A549 (cell line): ENCODE measurements around the gene STIMATE. TPM values are rescaled to one million over a fixed set of nuclear protein-coding genes. Genes with fewer than 3 reads are reported as not detected.
A peak's percentile ranks its signal among the peaks of the same experiment; 100 is the strongest.

ENCODE experiments used
- ATAC-seq, 2 experiments: fragments of 200-7000 bp in 1 of 2; fragments of >200 bp in 1 of 2; cut with Nextera tagmentation in 1 of 2; cut with Tn5 transposase in 1 of 2; 3 replicates each; pipeline versions ENCODE4 v1.8.0 to v1.9.1; 2018 to 2020; ENCODE audit warnings: mild to moderate bottlenecking in 1 of 2, moderate library complexity in 1 of 2
- CTCF ChIA-PET: fragments of 300-600 bp; sonication (Branson Sonifier 250); formaldehyde crosslinking; extraction: SDS; loops from one replicate; lab custom pipeline; 2021; ENCODE audit warnings: antibody characterized with exemption, inconsistent platforms; lab: Yijun Ruan, JAX
- POLR2A ChIA-PET: fragments of 350-600 bp; formaldehyde crosslinking; extraction: SDS; loops from one replicate; lab custom pipeline; 2021; ENCODE audit warnings: antibody characterized with exemption, inconsistent platforms; lab: Yijun Ruan, JAX
- DNase-seq, 2 experiments: peaks; one replicate each; pipeline versions ENCODE4 v3.0.0 to v3.0.0-alpha.2; 2011 to 2016; ENCODE audit warnings: low read depth in 1 of 2, low spot score in 1 of 2
- FAIRE-seq: peaks from 2 replicates; lab custom pipeline; 2011; peaks lifted over from hg19 to GRCh38; lab: Jason Lieb, UNC
- H3K27ac ChIP-seq, 2 experiments: fragments of >200 bp; sonication (Bioruptor Twin); formaldehyde crosslinking; 3 replicates each; pipeline ENCODE4 v1.5.1; 2016 to 2017
- H3K4me1 ChIP-seq: fragments of >200 bp; sonication (Bioruptor Twin); formaldehyde crosslinking; 3 replicates; pipeline ENCODE4 v1.6.1; 2016
- H3K4me2 ChIP-seq: fragments of >200 bp; sonication (Bioruptor Twin); formaldehyde crosslinking; 3 replicates; pipeline ENCODE4 v1.6.1; 2016
- H3K4me3 ChIP-seq: fragments of >200 bp; sonication (Bioruptor Twin); formaldehyde crosslinking; 3 replicates; pipeline ENCODE4 v1.5.1; 2016
- H3K9me3 ChIP-seq: fragments of >200 bp; sonication (Bioruptor Twin); formaldehyde crosslinking; 3 replicates; pipeline ENCODE4 v1.6.1; 2016
- BHLHE40 ChIP-seq: IDR thresholded peaks from 2 replicates; pipeline ENCODE4 v1.6.1; 2012; ENCODE audit warnings: low read depth, low read length, inconsistent platforms
- CBX2 ChIP-seq: fragments of 200-600 bp; sonication (generic); IDR thresholded peaks from 2 replicates; pipeline ENCODE4 v1.6.1; 2016; ENCODE audit warnings: low read depth, mild to moderate bottlenecking, borderline replicate concordance
- CBX8 ChIP-seq: fragments of 200-600 bp; sonication (generic); IDR thresholded peaks from 2 replicates; pipeline ENCODE4 v1.6.1; 2016
- CEBPB ChIP-seq, 2 experiments: fragments of >200 bp in 1 of 2; sonication (Bioruptor Twin) in 1 of 2; formaldehyde crosslinking in 1 of 2; IDR thresholded peaks; 2 replicates each; pipeline ENCODE4 v1.6.1; 2012 to 2016
- CHD2 ChIP-seq: fragments of 150-350 bp; IDR thresholded peaks from 2 replicates; pipeline ENCODE4 v1.6.1; 2014; ENCODE audit warnings: low read length; ENCODE audit not compliant: partially characterized antibody
- CHD4 ChIP-seq: fragments of 200-600 bp; sonication (generic); IDR thresholded peaks from 2 replicates; pipeline ENCODE4 v1.6.1; 2016; ENCODE audit warnings: antibody characterized with exemption, mild to moderate bottlenecking, borderline replicate concordance
- EHF ChIP-seq: fragments of 250-450 bp; sonication (Bioruptor Pico); IDR thresholded peaks from 2 replicates; pipeline ENCODE4 v1.5.0; 2020; ENCODE audit warnings: mild to moderate bottlenecking
- EHMT2 ChIP-seq: fragments of 200-600 bp; sonication (generic); IDR thresholded peaks from 2 replicates; pipeline ENCODE4 v1.6.1; 2016; ENCODE audit warnings: antibody characterized with exemption, low read depth, mild to moderate bottlenecking, moderate library complexity
- EP300 ChIP-seq, 2 experiments: fragments of >200 bp; sonication (Bioruptor Twin); formaldehyde crosslinking; IDR thresholded peaks; 2 replicates in 1 of 2; 3 replicates in 1 of 2; pipeline ENCODE4 v1.6.1; 2016 to 2017
- ESRRA ChIP-seq: fragments of 150-350 bp; IDR thresholded peaks from 2 replicates; pipeline ENCODE4 v1.6.1; 2014; ENCODE audit warnings: mild to moderate bottlenecking, low read length, borderline replicate concordance
- FOSL2 ChIP-seq, 2 experiments: fragments of 450-650 bp in 1 of 2; fragments of >200 bp in 1 of 2; sonication (Bioruptor Twin) in 1 of 2; formaldehyde crosslinking; IDR thresholded peaks; 2 replicates each; pipeline versions ENCODE4 v1.5.0 to v1.6.1; 2016 to 2020; ENCODE audit warnings: mild to moderate bottlenecking in 1 of 2, moderate library complexity in 1 of 2
- HEYL ChIP-seq: fragments of 250-450 bp; sonication (Bioruptor Pico); IDR thresholded peaks from 2 replicates; pipeline ENCODE4 v1.8.0; 2021; ENCODE audit warnings: mild to moderate bottlenecking, moderate library complexity
- HOXA7 ChIP-seq: fragments of 250-450 bp; sonication (Bioruptor Pico); IDR thresholded peaks from 2 replicates; pipeline ENCODE4 v1.5.0; 2020; ENCODE audit warnings: mild to moderate bottlenecking, moderate library complexity
- HOXB5 ChIP-seq: fragments of 250-450 bp; sonication (Bioruptor Pico); IDR thresholded peaks from 2 replicates; pipeline ENCODE4 v1.5.0; 2020; ENCODE audit warnings: mild to moderate bottlenecking, moderate library complexity
- MYC ChIP-seq: IDR thresholded peaks from 2 replicates; pipeline ENCODE4 v1.6.1; 2012; ENCODE audit warnings: mild to moderate bottlenecking, inconsistent platforms, low read length, improper control_type of control experiment, borderline replicate concordance
- NFE2L2 ChIP-seq: fragments of 150-350 bp; conservative IDR thresholded peaks from 2 replicates; pipeline ENCODE4 v1.6.1; 2014; ENCODE audit warnings: low read length
- NPAS2 ChIP-seq: fragments of 250-450 bp; sonication (Bioruptor Pico); IDR thresholded peaks from 2 replicates; pipeline ENCODE4 v1.8.0; 2022; ENCODE audit warnings: mild to moderate bottlenecking, moderate library complexity, borderline replicate concordance
- NR3C1 ChIP-seq: fragments of >200 bp; sonication (Bioruptor Twin); formaldehyde crosslinking; IDR thresholded peaks from 3 replicates; pipeline ENCODE4 v1.6.1; 2017
- PHF8 ChIP-seq: fragments of 200-600 bp; sonication (generic); IDR thresholded peaks from 2 replicates; pipeline ENCODE4 v1.6.1; 2016; ENCODE audit warnings: low read depth, mild to moderate bottlenecking, antibody characterized with exemption, moderate library complexity, borderline replicate concordance
- RARB ChIP-seq: fragments of 250-450 bp; sonication (Bioruptor Pico); IDR thresholded peaks from 2 replicates; pipeline ENCODE4 v1.8.0; 2021; ENCODE audit warnings: mild to moderate bottlenecking, moderate library complexity
- RNF2 ChIP-seq: fragments of 200-600 bp; sonication (generic); IDR thresholded peaks from 2 replicates; pipeline ENCODE4 v1.6.1; 2016; ENCODE audit warnings: low read depth, mild to moderate bottlenecking, antibody characterized with exemption, moderate library complexity, borderline replicate concordance
- SREBF2 ChIP-seq: fragments of 450-650 bp; IDR thresholded peaks from 2 replicates; pipeline ENCODE4 v1.6.1; 2014; ENCODE audit warnings: mild to moderate bottlenecking, moderate library complexity
- TP53 ChIP-seq: fragments of 250-450 bp; sonication (Bioruptor Pico); IDR thresholded peaks from 2 replicates; pipeline ENCODE4 v1.5.0; 2021; ENCODE audit warnings: mild to moderate bottlenecking, moderate library complexity
- ZSCAN20 ChIP-seq: fragments of 250-450 bp; sonication (Bioruptor Pico); IDR thresholded peaks from 2 replicates; pipeline ENCODE4 v1.8.0; 2022; ENCODE audit warnings: mild to moderate bottlenecking, moderate library complexity
- WGBS: methylation state at CpG from one replicate; pipeline ENCODE4 v1.1.6; 2017; ENCODE audit errors: missing lambda C conversion rate; 5-methylcytosine and 5-hydroxymethylcytosine counted together
- polyA plus RNA-seq, 4 experiments: library from polyadenylated mRNA; depleted of rRNA in 3 of 4; stranded (reverse); fragments of >200 nt; fragmentation: RNase III in 1 of 4; extraction: RNeasy Plus Mini Kit Qiagen cat#74134 plus additional on column Dnase treatment in 1 of 4; gene quantifications; 2 replicates in 3 of 4; 3 replicates in 1 of 4; pipeline ENCODE4 v1.2.3, GENCODE V29; 2011 to 2017
- TF ChIP-seq, protein P1 (sequence below): IDR thresholded peaks from 2 replicates; pipeline ENCODE4 v1.6.1; 2012; ENCODE audit warnings: low read depth, borderline replicate concordance
- TF ChIP-seq, protein P2 (sequence below): fragments of >200 bp; sonication (Bioruptor Twin); formaldehyde crosslinking; IDR thresholded peaks from 3 replicates; pipeline ENCODE4 v1.6.1; 2016
- TF ChIP-seq, protein P3 (sequence below): fragments of 450-650 bp; IDR thresholded peaks from 2 replicates; pipeline ENCODE4 v1.6.1; 2014; ENCODE audit warnings: antibody characterized with exemption
- TF ChIP-seq, protein P4 (sequence below): IDR thresholded peaks from 2 replicates; pipeline ENCODE4 v1.6.1; 2012

Gene STIMATE
- polyA plus RNA-seq, 2 of the 4 experiments (the other 2 are of a cell fraction), result 5.2 to 5.5 TPM

DNA sequence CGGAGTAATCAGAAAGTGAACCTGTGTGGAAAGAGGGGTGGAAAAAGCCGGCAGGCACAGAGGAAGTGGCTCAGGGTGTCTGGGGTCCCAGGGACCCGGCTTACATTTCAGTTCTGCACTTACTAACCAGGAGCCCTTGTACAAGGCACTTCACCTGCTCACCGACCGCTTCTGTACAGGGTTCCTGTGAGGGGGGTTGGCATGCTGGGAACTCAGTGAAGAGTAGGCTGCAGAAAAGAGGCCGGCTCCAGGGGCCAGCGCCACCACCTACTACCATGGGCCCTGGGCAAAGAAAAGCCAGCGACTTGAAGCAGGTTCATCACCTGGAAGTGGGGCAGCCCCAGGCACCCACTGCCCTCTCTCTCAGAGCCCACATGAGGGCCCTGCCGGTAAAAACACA, 6.2 kb downstream of the STIMATE start:
- ChIA-PET CTCF (no interaction called here), POLR2A (no interaction called here)
- TF ChIP-seq CEBPB (IDR thresholded peaks at IDR 0.05) (no peak), HEYL (CRISPR knock-in tag) (no peak), ZSCAN20 (CRISPR knock-in tag) (no peak), EHF (CRISPR knock-in tag) (no peak), SREBF2 (no peak), MYC (no peak), PHF8 (no peak), BHLHE40 (no peak), HOXB5 (CRISPR knock-in tag) (no peak), EP300 (IDR thresholded peaks at IDR 0.05) (no peak), CHD4 (no peak), RNF2 (no peak), RARB (no peak)
- TF ChIP-seq, protein P1, sequence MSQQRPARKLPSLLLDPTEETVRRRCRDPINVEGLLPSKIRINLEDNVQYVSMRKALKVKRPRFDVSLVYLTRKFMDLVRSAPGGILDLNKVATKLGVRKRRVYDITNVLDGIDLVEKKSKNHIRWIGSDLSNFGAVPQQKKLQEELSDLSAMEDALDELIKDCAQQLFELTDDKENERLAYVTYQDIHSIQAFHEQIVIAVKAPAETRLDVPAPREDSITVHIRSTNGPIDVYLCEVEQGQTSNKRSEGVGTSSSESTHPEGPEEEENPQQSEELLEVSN, result no peak
- TF ChIP-seq, protein P2, sequence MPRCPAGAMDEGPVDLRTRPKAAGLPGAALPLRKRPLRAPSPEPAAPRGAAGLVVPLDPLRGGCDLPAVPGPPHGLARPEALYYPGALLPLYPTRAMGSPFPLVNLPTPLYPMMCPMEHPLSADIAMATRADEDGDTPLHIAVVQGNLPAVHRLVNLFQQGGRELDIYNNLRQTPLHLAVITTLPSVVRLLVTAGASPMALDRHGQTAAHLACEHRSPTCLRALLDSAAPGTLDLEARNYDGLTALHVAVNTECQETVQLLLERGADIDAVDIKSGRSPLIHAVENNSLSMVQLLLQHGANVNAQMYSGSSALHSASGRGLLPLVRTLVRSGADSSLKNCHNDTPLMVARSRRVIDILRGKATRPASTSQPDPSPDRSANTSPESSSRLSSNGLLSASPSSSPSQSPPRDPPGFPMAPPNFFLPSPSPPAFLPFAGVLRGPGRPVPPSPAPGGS, result no peak
- no peak for ATAC-seq
- no peak for DNase-seq
- Histone ChIP-seq H3K4me1 (no peaks in the 10 kb centered on the region), H3K4me2 (no peak overlapping the region), H3K27ac (no peak overlapping the region), H3K4me3 (no peak overlapping the region), H3K9me3 (no peaks in the 10 kb centered on the region)
- no peak for FAIRE-seq
- 83% methylated on average over 9 of the region's 9 CpGs for WGBS

DNA sequence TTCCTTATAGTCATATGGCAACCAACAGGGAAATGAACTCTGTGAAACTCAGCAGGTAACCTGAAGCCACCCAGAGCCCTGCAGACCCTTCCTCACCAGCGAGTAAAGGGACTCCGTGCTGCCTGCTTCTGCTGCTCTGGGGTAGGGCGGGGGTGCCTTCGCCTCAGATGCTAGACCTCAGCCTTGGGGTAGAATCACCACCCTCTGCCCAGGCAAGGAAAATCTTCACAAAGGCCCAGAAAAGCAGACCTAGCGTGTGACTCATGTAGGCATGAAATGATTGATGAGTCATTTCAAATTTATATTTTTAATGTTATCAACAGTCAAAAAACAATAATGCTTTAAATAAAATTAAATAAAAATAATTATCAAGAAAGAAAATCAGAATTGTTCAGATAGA, 6.6 kb downstream of the STIMATE start:
- ChIA-PET POLR2A (no interaction called here), CTCF (no interaction called here)
- DNase-seq (no peak), FAIRE-seq (no peak), ATAC-seq (no peak)
- Histone ChIP-seq H3K27ac (no peak overlapping the region), H3K4me2 (no peak overlapping the region), H3K9me3 (no peaks in the 10 kb centered on the region), H3K4me1 (no peaks in the 10 kb centered on the region), H3K4me3 (no peak overlapping the region)
- WGBS, result 96% methylated on average over 5 of the region's 5 CpGs
- TF ChIP-seq FOSL2 (IDR thresholded peaks at IDR 0.05) (no peak), FOSL2 (CRISPR knock-in tag; IDR thresholded peaks at IDR 0.05) (0 out of 2 replicates have a peak, but pooled peaks have one; percentile 25), CBX2 (no peak), HOXB5 (CRISPR knock-in tag) (no peak)
- TF ChIP-seq, protein P3, sequence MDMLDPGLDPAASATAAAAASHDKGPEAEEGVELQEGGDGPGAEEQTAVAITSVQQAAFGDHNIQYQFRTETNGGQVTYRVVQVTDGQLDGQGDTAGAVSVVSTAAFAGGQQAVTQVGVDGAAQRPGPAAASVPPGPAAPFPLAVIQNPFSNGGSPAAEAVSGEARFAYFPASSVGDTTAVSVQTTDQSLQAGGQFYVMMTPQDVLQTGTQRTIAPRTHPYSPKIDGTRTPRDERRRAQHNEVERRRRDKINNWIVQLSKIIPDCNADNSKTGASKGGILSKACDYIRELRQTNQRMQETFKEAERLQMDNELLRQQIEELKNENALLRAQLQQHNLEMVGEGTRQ, result no peak

DNA sequence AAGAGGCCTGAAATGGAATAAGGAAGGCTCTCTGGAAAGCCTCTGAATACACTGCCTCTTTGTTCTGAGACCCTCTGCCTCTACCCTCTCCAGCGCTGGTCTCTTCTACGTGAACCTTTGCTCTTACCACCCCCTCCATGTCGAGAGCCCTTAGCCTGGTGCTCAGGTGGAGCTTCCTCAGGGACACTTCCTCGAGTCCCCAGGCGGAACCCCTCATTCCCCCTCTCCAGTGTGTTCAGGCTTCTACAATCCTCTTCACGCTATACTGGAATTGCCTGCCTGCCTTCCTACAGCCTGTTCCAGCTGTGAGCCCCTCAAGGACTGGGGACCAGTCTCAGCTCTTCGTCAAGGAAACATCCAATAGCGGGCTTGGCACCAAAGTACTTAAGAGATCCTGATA, 7.4 kb downstream of the STIMATE start:
- WGBS, result 91% methylated on average over 8 of the region's 8 CpGs
- TF ChIP-seq HOXA7 (CRISPR knock-in tag) (no peak), PHF8 (no peak), NFE2L2 (no peak), CHD2 (no peak), CBX8 (no peak), TP53 (CRISPR knock-in tag) (no peak), HEYL (CRISPR knock-in tag) (no peak), FOSL2 (IDR thresholded peaks at IDR 0.05) (no peak), FOSL2 (CRISPR knock-in tag; IDR thresholded peaks at IDR 0.05) (no peak), NR3C1 (no peak), RNF2 (no peak), NPAS2 (no peak), ESRRA (no peak), EHMT2 (no peak)
- TF ChIP-seq, protein P4, sequence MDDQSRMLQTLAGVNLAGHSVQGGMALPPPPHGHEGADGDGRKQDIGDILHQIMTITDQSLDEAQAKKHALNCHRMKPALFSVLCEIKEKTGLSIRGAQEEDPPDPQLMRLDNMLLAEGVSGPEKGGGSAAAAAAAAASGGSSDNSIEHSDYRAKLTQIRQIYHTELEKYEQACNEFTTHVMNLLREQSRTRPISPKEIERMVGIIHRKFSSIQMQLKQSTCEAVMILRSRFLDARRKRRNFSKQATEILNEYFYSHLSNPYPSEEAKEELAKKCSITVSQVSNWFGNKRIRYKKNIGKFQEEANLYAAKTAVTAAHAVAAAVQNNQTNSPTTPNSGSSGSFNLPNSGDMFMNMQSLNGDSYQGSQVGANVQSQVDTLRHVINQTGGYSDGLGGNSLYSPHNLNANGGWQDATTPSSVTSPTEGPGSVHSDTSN, result no peak
- TF ChIP-seq, protein P1, result no peak
- CTCF ChIA-PET, result interaction anchor here (0.6 kb wide), 1 partner anchor 20 kb away, joined by 3 read pairs; no protein-coding TSS in a partner anchor
- Histone ChIP-seq H3K4me2 (no peak overlapping the region), H3K9me3 (no peaks in the 10 kb centered on the region), H3K4me3 (no peak overlapping the region), H3K27ac (no peak overlapping the region), H3K4me1 (no peaks in the 10 kb centered on the region)
- POLR2A ChIA-PET, result no interaction called here
- no peak for ATAC-seq
- no peak for DNase-seq
- no peak for FAIRE-seq
